Glutamatergic neuron (in vitro differentiated cells): ENCODE results near the gene MRPL21. TPM values are rescaled to one million over a fixed set of nuclear protein-coding genes. Genes with fewer than 3 reads are reported as not detected.

Experiments
- DNase-seq: peaks from one replicate; pipeline ENCODE4 v3.0.0; 2022
- H3K27ac Mint-ChIP-seq: one replicate; pipeline ENCODE4 v1.8.0; 2020; ENCODE audit warnings: mild to moderate bottlenecking, mixed read lengths, inconsistent platforms; ENCODE audit not compliant: unreplicated experiment
- H3K27me3 Mint-ChIP-seq: one replicate; pipeline ENCODE4 v1.8.0; 2020; ENCODE audit warnings: mild to moderate bottlenecking, moderate library complexity, mixed read lengths, inconsistent platforms; ENCODE audit not compliant: unreplicated experiment
- H3K36me3 Mint-ChIP-seq: one replicate; pipeline ENCODE4 v1.8.0; 2020; ENCODE audit warnings: mild to moderate bottlenecking, mixed read lengths, inconsistent platforms; ENCODE audit not compliant: unreplicated experiment
- H3K4me1 Mint-ChIP-seq: one replicate; pipeline ENCODE4 v1.8.0; 2020; ENCODE audit warnings: mild to moderate bottlenecking, low read depth, mixed read lengths, inconsistent platforms; ENCODE audit not compliant: unreplicated experiment
- H3K4me3 Mint-ChIP-seq: one replicate; pipeline ENCODE4 v1.8.0; 2020; ENCODE audit warnings: mild to moderate bottlenecking, mixed read lengths, inconsistent platforms; ENCODE audit not compliant: unreplicated experiment
- H3K9me3 Mint-ChIP-seq: one replicate; pipeline ENCODE4 v1.8.0; 2020; ENCODE audit warnings: mild to moderate bottlenecking, moderate library complexity, mixed read lengths, inconsistent platforms; ENCODE audit not compliant: unreplicated experiment
- CTCF ChIP-seq: fragments of 200-600 bp; sonication (generic); IDR thresholded peaks from one replicate; pipeline ENCODE4 v1.5.0; 2021; ENCODE audit not compliant: partially characterized antibody, unreplicated experiment
- total RNA-seq: library from RNA; stranded (reverse); fragmentation: NEBNext Ultra II Directional; extraction: Animal tissue kit (Norgen Biotek cat#: 25700); gene quantifications from one replicate; pipeline ENCODE4 v1.2.1, GENCODE V29; 2021; ENCODE audit not compliant: unreplicated experiment

Gene MRPL21
- total RNA-seq, 1 donor from 2014 or later: 54.3 TPM

DNA sequence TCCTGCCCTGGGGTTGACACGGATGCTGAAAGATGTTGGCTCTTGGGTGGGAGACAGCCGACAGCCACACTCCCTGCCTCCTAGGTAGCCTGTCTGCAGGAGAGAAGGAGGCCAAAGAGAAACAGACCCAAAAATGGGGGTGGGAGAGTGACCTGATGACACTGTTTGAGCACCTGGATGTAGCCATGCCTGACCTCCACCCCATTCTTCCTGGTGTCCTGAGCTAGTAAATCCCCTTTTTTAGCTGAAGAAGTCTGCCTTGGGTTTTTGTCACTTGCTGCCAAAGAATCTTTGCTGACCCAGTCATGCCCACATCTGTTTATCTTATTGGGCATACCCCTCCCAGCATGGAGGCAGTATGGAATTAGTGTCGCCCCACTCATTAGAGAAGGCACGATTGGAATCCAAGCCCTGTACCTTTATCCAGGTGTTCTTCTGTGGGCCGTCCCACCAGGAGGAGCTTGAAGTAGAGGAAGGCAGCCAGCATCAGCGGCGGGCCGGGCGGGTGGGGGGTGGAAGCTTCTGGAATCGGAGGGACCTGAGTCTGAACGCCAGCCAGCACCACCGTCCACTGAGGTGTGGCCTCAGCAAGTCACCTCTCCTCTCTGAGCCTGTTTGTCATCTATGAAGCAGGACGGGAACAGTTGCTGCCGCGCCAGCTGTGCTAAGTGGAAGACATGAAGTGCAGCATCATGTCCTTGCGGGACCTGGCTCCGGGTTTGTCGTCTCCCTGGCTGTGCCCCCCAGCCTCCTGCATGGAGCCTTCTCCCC lies 37.9 kb upstream of the MRPL21 start:
- TF ChIP-seq CTCF: no peak
- H3K9me3 Mint-ChIP-seq: no peaks in the 10 kb centered on the region
- DNase-seq: no peak
- H3K4me3 Mint-ChIP-seq: no peak overlapping the region
- H3K27ac Mint-ChIP-seq: no peak overlapping the region
- peaks cover 3% of the 10 kb centered on the region for H3K4me1 Mint-ChIP-seq
- no peaks in the 10 kb centered on the region for H3K27me3 Mint-ChIP-seq
- H3K36me3 Mint-ChIP-seq: no peaks in the 10 kb centered on the region

DNA sequence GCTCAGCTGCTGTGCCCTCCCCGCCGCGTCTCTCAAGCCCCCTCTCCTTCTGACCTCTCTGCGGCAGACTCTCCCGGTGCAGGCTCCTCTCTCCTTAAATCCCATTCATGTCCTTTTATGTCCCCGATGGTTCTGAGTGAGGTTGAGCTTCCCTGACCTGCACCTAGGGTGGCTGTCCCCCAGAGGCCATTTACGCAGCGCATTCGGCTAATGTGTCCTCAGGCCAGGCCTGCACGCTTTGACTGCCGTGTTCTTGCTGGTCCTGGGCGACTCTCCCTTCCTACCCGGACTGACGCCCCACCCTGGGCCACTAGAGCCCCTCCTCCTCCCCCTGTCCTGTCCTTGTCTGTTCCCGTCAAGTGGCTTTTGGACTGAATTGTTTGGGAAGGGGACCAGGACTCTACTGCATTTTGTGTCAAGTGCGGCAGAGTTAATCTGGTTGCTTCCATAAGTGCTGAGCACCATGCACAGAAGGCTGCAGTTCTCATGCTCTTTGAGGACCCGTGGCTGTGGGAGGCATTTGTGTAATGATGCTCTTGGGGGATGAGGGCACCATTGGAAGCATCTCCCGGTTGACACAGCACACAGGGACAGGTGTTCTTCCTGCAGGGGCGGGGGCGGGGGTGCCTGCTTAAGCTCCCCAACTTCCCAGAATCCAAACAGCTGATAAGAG lies 37.2 kb upstream of the MRPL21 start:
- no peak overlapping the region for H3K27ac Mint-ChIP-seq
- no peaks in the 10 kb centered on the region for H3K36me3 Mint-ChIP-seq
- H3K4me3 Mint-ChIP-seq: no peak overlapping the region
- no peaks in the 10 kb centered on the region for H3K9me3 Mint-ChIP-seq
- H3K4me1 Mint-ChIP-seq: peaks cover 3% of the 10 kb centered on the region
- TF ChIP-seq CTCF: no peak
- no peak for DNase-seq
- H3K27me3 Mint-ChIP-seq: no peaks in the 10 kb centered on the region

- no peak for TF ChIP-seq CTCF
- Mint-ChIP-seq H3K4me3 (no peak overlapping the region), H3K4me1 (peaks cover 3% of the 10 kb centered on the region), H3K27ac (no peak overlapping the region), H3K9me3 (no peaks in the 10 kb centered on the region), H3K36me3 (no peaks in the 10 kb centered on the region), H3K27me3 (peaks cover 2% of the 10 kb centered on the region)
- DNase-seq: no peak
Measured at GRCh38 chr11:68939583-68940555, 36.2 kb upstream of the MRPL21 start.

DNA sequence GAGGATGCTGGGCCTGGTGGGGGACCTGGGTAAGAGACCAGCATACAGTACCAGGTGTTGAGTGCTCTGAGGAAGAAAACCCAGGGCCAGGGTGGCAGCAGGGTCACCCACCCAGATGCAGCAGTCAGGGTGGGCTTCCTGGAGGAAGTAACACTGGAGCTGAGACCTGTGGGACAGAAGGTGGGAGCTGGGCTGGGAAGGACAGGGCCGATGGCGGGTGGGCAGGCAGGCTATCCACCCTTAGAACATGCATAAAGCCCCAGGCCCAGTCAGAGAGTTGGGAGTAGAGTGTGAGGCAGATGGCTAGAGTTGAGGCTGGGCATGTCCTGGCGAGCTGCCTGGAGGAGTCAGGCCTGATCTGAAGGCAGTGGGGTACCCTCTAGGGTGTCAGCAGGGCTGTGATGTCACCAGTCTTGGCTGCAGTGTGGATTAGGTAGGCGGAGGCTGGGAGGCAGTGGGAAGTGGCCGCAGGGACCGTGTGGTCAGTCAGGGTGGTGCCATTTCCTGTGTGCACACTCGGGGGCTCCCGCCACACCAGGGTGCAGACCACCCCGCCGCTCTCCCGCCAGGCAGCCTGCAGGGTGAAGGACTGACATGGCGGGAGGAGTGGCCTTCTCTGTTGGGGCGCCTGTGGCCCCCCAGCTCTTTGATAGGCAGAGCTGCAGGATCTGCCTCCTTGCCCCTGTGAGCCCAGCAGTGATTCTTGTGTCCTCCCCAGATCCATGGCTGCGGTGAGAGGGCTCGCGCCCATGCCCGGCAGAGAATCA lies 35.4 kb upstream of the MRPL21 start:
- Mint-ChIP-seq H3K9me3 (no peaks in the 10 kb centered on the region), H3K27ac (no peak overlapping the region), H3K36me3 (no peaks in the 10 kb centered on the region), H3K4me1 (peaks cover 3% of the 10 kb centered on the region), H3K27me3 (peaks cover 2% of the 10 kb centered on the region), H3K4me3 (no peak overlapping the region)
- TF ChIP-seq CTCF: no peak
- DNase-seq: no peak
